Panc1 (cell line): Measurements from ENCODE around the gene SLAMF1. TPM values are rescaled to one million over a fixed set of nuclear protein-coding genes. Genes with fewer than 3 reads are reported as not detected.
"Not testable (repeated sequence)": the region's sequence is repeated elsewhere in the genome, so short reads cannot be mapped to it uniquely, and the experiment has no call there.

ENCODE experiments used
- ATAC-seq: fragments of 200-7000 bp; cut with Tn5 transposase; 2 replicates; pipeline ENCODE4 v1.9.1; 2020; ENCODE audit warnings: mild to moderate bottlenecking, moderate library complexity
- BruUV-seq: library from RNA; stranded (reverse); fragments of 400-500 nt; replicated peaks from 2 replicates; lab custom pipeline; 2021; lab: Mats Ljungman, UMichigan
- CTCF ChIA-PET: fragments of 300-600 bp; sonication (Branson Sonifier 250); formaldehyde crosslinking; loops from one replicate; lab custom pipeline; 2022; ENCODE audit warnings: antibody characterized with exemption; lab: Charles Lee
- POLR2A ChIA-PET: fragments of 300-600 bp; sonication (Branson Sonifier 250); formaldehyde crosslinking; loops from one replicate; lab custom pipeline; 2022; ENCODE audit warnings: antibody characterized with exemption; lab: Charles Lee
- DNase-seq: peaks from one replicate; pipeline ENCODE4 v3.0.0-alpha.2; 2010; ENCODE audit warnings: low read depth, low spot score
- H3K27ac ChIP-seq: 2 replicates; pipeline ENCODE4 v1.5.1; 2011; ENCODE audit warnings: mild to moderate bottlenecking, low read length, inconsistent platforms
- H3K27me3 ChIP-seq: fragments of 200-500 bp; sonication (Bioruptor generic); 2 replicates; pipeline ENCODE4 v1.6.0; 2014; ENCODE audit warnings: low read length, inconsistent platforms; ENCODE audit not compliant: control insufficient read depth, insufficient read depth
- H3K36me3 ChIP-seq: fragments of 200-500 bp; sonication (Bioruptor generic); 2 replicates; pipeline ENCODE4 v1.5.1; 2014; ENCODE audit warnings: inconsistent platforms, mild to moderate bottlenecking, low read length, moderate library complexity; ENCODE audit not compliant: control insufficient read depth, insufficient read depth
- H3K4me1 ChIP-seq: 2 replicates; pipeline ENCODE4 v1.5.1; 2011; ENCODE audit warnings: inconsistent platforms, mild to moderate bottlenecking, low read length, moderate library complexity; ENCODE audit not compliant: control insufficient read depth, insufficient read depth
- H3K4me3 ChIP-seq, 2 experiments: 2 replicates each; pipeline ENCODE4 v1.5.1; 2011 to 2012; ENCODE audit warnings: low read depth in 2 of 2, low read length in 2 of 2, mild to moderate bottlenecking in 2 of 2, inconsistent platforms in 1 of 2, moderate library complexity in 1 of 2
- H3K9me3 ChIP-seq: fragments of 200-500 bp; sonication (Bioruptor generic); 2 replicates; pipeline ENCODE4 v1.5.1; 2014; ENCODE audit warnings: low read depth, mild to moderate bottlenecking, inconsistent platforms, low read length, moderate library complexity; ENCODE audit not compliant: control insufficient read depth, insufficient read depth
- POLR2AphosphoS5 ChIP-seq: IDR thresholded peaks from 2 replicates; pipeline ENCODE4 v1.6.1; 2012; ENCODE audit warnings: mild to moderate bottlenecking, low read depth, low read length, moderate library complexity
- SIN3A ChIP-seq: IDR thresholded peaks from 2 replicates; pipeline ENCODE4 v1.6.1; 2012; ENCODE audit warnings: low read depth, mild to moderate bottlenecking, low read length, moderate library complexity, borderline replicate concordance; ENCODE audit not compliant: insufficient read depth
- TCF7L2 ChIP-seq: IDR thresholded peaks from 2 replicates; pipeline ENCODE4 v1.6.1; 2011; ENCODE audit warnings: mild to moderate bottlenecking, low read depth, low read length, inconsistent platforms
- in situ Hi-C: cut with HindIII; loops from 2 replicates; pipeline ENCODE4 v1.10.0; 2016; ENCODE audit warnings: low sequenced_read_pairs, low pct_unique_long_range_greater_than_20kb
- intact Hi-C: fragments of 100-400 bp; cut with micrococcal nuclease; formaldehyde crosslinking; loops from one replicate; pipeline ENCODE4 v1.10.0; 2022; ENCODE audit not compliant: unreplicated experiment
- total RNA-seq: library from RNA; stranded (reverse); gene quantifications from one replicate; pipeline ENCODE4 v1.2.1, GENCODE V29; 2021; ENCODE audit not compliant: unreplicated experiment
- TF ChIP-seq, protein P1 (sequence below): fragments of 450-650 bp; IDR thresholded peaks from 2 replicates; pipeline ENCODE4 v1.5.1; 2017; ENCODE audit warnings: mild to moderate bottlenecking
- TF ChIP-seq, protein P2 (sequence below), 2 experiments: IDR thresholded peaks; 2 replicates each; pipeline ENCODE4 v1.6.1; 2011 to 2012; ENCODE audit warnings: low read depth in 2 of 2, control low read depth in 1 of 2, low read length in 1 of 2, mild to moderate bottlenecking in 1 of 2, moderate library complexity in 1 of 2; ENCODE audit not compliant: insufficient read depth in 1 of 2

The SLAMF1 gene
- total RNA-seq, 1 experiment from 2014 or later = not detected

DNA sequence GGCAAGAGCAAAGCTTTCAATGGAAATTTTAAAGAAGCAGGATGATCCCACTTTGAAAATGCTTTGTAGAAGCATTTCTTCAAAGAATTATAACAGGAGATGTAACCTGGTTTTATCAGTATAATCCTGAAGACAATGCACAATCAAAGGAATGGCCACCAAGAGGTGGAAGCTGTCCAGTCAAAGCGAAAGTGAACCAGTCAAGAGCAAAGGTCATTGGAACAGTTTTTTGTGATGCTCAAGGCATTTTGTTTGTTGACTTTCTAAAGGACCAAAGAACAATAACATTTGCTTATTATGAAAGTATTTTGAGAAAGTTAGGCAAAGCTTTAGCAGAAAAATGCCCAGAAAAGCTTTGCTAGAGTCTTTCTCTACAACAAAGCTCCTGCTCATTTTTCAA, 62.1 kb downstream of the SLAMF1 start:
- no TSS peak for BruUV-seq
- no peaks in the 10 kb centered on the region for H3K36me3 ChIP-seq
- CTCF ChIA-PET = no interaction called here
- POLR2A ChIA-PET = no interaction called here
- DNase-seq = no peak
- no peak overlapping the region for H3K27ac ChIP-seq
- in situ Hi-C loops = no loop called here
- intact Hi-C loops = no loop called here
- H3K4me3 ChIP-seq = no peak overlapping the region
- H3K4me1 ChIP-seq = no peaks in the 10 kb centered on the region
- no peaks in the 10 kb centered on the region for H3K27me3 ChIP-seq
- no peaks in the 10 kb centered on the region for H3K9me3 ChIP-seq
- no peak for ATAC-seq
- TF ChIP-seq, protein P1, sequence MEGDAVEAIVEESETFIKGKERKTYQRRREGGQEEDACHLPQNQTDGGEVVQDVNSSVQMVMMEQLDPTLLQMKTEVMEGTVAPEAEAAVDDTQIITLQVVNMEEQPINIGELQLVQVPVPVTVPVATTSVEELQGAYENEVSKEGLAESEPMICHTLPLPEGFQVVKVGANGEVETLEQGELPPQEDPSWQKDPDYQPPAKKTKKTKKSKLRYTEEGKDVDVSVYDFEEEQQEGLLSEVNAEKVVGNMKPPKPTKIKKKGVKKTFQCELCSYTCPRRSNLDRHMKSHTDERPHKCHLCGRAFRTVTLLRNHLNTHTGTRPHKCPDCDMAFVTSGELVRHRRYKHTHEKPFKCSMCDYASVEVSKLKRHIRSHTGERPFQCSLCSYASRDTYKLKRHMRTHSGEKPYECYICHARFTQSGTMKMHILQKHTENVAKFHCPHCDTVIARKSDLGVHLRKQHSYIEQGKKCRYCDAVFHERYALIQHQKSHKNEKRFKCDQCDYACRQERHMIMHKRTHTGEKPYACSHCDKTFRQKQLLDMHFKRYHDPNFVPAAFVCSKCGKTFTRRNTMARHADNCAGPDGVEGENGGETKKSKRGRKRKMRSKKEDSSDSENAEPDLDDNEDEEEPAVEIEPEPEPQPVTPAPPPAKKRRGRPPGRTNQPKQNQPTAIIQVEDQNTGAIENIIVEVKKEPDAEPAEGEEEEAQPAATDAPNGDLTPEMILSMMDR = no peak
- TF ChIP-seq TCF7L2 (no peak), SIN3A (no peak), POLR2AphosphoS5 (no peak)
- TF ChIP-seq, protein P2, sequence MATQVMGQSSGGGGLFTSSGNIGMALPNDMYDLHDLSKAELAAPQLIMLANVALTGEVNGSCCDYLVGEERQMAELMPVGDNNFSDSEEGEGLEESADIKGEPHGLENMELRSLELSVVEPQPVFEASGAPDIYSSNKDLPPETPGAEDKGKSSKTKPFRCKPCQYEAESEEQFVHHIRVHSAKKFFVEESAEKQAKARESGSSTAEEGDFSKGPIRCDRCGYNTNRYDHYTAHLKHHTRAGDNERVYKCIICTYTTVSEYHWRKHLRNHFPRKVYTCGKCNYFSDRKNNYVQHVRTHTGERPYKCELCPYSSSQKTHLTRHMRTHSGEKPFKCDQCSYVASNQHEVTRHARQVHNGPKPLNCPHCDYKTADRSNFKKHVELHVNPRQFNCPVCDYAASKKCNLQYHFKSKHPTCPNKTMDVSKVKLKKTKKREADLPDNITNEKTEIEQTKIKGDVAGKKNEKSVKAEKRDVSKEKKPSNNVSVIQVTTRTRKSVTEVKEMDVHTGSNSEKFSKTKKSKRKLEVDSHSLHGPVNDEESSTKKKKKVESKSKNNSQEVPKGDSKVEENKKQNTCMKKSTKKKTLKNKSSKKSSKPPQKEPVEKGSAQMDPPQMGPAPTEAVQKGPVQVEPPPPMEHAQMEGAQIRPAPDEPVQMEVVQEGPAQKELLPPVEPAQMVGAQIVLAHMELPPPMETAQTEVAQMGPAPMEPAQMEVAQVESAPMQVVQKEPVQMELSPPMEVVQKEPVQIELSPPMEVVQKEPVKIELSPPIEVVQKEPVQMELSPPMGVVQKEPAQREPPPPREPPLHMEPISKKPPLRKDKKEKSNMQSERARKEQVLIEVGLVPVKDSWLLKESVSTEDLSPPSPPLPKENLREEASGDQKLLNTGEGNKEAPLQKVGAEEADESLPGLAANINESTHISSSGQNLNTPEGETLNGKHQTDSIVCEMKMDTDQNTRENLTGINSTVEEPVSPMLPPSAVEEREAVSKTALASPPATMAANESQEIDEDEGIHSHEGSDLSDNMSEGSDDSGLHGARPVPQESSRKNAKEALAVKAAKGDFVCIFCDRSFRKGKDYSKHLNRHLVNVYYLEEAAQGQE (IDR thresholded peaks at IDR 0.05; ENCODE audit: insufficient read depth in 1 of 2, low read depth in 2 of 2, low read length in 1 of 2) = no peak

DNA sequence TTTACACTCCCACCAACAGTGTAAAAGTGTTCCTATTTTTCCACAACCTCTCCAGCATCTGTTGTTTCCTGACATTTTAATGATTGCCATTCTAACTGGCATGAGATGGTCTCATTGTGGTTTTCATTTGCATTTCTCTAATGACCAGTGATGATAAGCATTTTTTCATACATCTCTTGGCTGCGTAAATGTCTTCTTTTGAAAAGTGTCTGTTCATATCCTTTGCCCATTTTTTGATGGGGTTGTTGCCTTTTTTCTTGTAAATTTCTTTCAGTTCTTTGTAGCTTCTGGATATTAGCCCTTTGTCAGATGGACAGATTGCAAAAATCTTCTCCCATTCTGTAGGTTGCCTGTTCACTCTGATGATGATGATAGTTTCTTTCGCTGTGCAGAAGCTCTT, 63.9 kb downstream of the SLAMF1 start:
- H3K27ac ChIP-seq, intact Hi-C loops, DNase-seq, H3K9me3 ChIP-seq, POLR2A ChIA-PET, BruUV-seq, ATAC-seq, in situ Hi-C loops, CTCF ChIA-PET, H3K4me3 ChIP-seq, H3K36me3 ChIP-seq, H3K27me3 ChIP-seq, H3K4me1 ChIP-seq: not testable (repeated sequence)

- Histone ChIP-seq H3K27ac (no peak overlapping the region), H3K9me3 (no peaks in the 10 kb centered on the region), H3K4me1 (no peaks in the 10 kb centered on the region), H3K36me3 (no peaks in the 10 kb centered on the region), H3K4me3 (no peak overlapping the region), H3K27me3 (0 out of 2 replicates have a peak, but pooled peaks cover 2% of the 10 kb centered on the region)
- no peak for ATAC-seq
- TF ChIP-seq, protein P1 = no peak
- TF ChIP-seq TCF7L2 (no peak), SIN3A (no peak), POLR2AphosphoS5 (no peak)
- TF ChIP-seq, protein P2 (IDR thresholded peaks at IDR 0.05; ENCODE audit: insufficient read depth in 1 of 2, low read depth in 2 of 2, low read length in 1 of 2) = no peak
- DNase-seq = no peak
- POLR2A ChIA-PET = no interaction called here
- CTCF ChIA-PET = no interaction called here
- no TSS peak for BruUV-seq
- in situ Hi-C loops (no loop called here), intact Hi-C loops (no loop called here)
Measured at GRCh38 chr1:160581961-160582360, 64.9 kb downstream of the SLAMF1 start.
